GM18951 (cell line): ENCODE results near the gene HSD17B12.

ENCODE experiments used
- POLR2A ChIP-seq: IDR thresholded peaks from 4 replicates; pipeline ENCODE4 v1.6.1; 2011; ENCODE audit warnings: mild to moderate bottlenecking; ENCODE audit not compliant: insufficient read length, insufficient read depth; ENCODE audit errors: extremely low read depth
- in situ Hi-C: fragments of 300-500 bp; cut with MboI; formaldehyde crosslinking; loops from one replicate; pipeline ENCODE4 v1.12.0; 2022; ENCODE audit warnings: low sequenced_read_pairs, mixed read lengths, inconsistent platforms; ENCODE audit not compliant: unreplicated experiment

HSD17B12 gene

DNA sequence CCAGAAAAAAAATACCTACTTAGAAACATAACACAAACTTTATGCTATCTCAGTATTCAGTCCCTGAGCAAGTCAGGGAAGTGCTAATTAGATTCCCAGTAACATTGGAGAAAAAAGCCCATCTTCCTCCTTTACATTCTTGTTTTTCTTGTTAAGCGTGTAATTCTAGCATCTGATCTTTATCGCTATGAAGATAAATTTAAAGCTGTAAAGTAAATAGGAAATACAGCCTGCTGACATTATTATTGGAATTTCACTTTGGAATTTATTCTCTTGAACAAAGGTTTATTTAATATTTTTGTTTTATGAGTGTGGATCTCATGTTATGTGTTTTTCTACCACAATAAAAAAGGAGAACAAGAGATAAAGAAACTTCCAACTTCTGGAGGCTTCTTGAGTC, 214.0 kb downstream of the HSD17B12 start:
- no peak for TF ChIP-seq POLR2A
- in situ Hi-C loops = no loop called here

DNA sequence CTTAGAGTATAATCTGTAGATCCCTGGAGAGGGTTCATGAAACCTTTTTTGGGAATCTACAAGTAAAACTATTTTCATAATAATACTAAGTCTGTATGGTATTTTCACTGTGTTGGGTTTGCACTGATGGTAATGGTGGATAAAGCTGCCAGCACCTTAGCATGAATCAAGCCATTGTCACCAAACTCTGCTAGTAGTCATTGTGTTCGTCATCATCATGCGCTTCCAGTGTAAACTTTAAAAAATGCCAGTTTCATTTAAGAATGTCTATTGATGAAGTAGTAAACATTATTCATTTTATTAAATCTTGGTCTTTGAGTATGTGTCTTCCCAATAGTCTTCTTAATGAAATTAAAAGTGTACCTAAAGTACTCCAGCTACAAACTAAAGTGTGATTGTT, 215.1 kb downstream of the HSD17B12 start:
- in situ Hi-C loops = no loop called here
- TF ChIP-seq POLR2A = no peak

DNA sequence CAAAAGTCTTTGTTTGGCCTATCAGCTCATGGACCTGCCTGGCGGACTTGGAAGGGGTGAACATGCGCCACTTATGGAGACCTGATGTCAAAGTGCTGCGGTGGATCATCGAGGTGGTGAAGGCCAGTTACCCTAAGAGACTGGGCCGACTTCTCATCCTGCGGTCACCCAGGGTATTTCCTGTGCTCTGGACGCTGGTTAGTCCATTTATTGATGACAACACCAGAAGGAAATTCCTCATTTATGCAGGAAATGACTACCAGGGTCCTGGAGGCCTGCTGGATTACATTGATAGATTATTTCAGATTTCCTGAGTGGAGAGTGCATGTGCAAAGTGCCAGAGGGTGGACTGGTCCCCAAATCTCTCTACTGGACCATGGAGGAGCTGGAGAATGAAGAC, 218.0 kb downstream of the HSD17B12 start:
- TF ChIP-seq POLR2A = no peak
- in situ Hi-C loops = no loop called here

DNA sequence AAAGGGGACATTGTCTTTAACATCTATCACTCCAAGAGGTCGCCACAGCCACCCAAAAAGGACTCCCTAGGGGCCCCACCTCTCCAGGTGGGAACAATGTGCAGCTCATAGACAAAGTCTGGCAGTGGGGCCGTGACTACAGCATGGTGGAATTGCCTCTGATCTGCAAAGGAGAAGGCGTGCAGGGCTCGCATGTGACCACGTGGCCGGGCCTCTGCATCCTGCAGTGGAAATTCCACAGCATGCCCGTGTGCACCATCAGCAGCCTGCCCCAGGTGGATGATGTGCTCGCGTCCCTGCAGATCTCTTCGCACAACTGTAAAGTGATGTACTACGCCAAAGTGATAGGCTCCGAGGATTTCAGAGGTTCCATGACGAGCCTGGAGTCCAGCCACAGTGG, 218.6 kb downstream of the HSD17B12 start:
- in situ Hi-C loops = no loop called here

DNA sequence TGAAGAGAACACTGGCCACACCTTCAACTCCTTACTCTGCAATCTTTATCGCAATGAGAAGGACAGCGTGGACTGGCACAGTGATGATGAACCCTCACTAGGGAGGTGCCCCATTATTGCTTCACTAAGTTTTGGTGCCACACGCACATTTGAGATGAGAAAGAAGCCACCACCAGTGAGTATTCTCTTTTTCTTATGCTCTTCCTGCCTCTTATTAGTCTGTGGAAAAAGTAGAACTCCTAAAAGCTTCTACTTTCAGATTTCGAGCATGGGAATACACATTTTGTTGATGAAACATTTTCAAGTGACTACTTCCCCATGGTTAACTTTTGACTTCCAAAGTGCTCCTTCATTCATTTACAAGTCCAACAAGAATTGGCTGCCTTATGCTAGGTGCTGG, 221.0 kb downstream of the HSD17B12 start:
- in situ Hi-C loops = no loop called here

More for the DNA sequence above, 218.6 kb downstream of the HSD17B12 start:
- no peak for TF ChIP-seq POLR2A

DNA sequence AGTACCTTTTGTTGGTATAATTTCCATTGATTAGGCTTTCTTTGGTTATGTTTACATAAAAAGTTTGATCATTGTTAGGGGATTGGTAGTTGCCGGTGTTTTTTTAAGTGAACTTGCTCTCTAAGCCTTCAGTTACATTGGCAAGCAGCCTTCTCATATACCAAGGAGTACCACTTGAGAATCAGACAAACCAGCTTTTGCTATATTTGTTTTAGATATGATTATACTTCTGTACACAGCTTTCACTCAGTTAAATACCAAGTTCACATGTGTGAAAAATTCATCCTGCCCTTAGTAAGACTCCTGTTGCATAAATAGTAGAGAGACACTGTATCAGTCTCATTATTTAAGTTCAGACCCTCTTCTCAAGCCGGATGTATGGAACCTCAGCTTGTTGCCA, 222.5 kb downstream of the HSD17B12 start:
- TF ChIP-seq POLR2A = no peak
- in situ Hi-C loops = no loop called here

More for the DNA sequence above, 221.0 kb downstream of the HSD17B12 start:
- TF ChIP-seq POLR2A = no peak

DNA sequence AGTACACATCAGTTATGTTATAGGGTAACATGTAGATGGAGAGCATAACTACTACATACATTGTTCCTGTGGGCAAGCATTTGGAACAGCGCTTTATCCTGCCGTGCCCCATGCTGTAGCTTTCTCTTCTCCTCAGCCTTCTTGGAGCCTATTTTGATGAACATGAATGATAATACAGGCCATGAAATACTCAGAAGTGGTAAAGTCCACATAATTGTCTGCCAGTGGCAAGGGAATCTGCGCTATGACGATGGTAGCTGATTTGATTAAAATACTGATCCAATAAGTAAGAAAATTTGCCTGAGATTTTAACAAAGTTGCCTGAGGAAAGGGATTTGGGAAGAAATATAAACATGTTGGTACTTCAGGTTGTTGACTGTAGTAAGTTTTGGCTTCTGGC, 223.4 kb downstream of the HSD17B12 start:
- in situ Hi-C loops = no loop called here
- no peak for TF ChIP-seq POLR2A

DNA sequence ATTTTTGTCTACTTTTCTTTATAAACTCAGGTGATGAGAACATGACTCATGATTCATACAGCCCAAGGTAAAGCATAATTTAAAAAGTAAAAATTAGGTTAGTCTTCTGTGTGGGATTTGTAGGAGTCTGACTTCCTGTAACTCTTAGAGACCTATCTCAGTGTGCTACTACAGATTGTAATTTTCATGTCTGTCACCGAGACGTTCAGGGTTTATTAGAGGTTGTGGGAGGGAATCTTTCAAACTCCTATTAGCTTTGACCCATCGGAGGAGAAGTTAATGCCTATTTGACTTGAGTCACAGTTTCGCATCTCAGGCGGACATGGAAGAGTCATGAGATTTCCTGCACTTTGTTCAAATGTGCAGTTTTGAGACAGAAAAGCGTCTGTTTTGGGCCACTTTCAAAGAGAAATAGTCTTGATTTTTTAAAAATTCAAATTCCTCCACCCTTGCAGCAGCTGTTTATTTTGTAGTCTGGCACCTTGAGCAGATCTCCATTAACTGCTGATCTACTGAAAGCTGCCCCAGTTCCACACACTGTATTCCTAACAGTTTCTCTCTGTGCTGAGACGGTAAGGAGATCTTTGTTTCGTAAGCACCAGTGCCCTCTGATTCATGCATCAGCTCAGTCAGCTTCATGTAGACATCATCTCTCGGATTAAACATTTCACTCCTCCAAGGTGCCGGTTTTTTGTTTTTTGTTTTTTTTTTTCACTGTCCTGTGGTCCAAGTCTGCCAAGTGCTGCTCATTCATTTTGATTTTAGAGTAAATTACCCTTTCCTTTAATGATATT, 224.4 kb downstream of the HSD17B12 start:
- TF ChIP-seq POLR2A = no peak
- in situ Hi-C loops = no loop called here

DNA sequence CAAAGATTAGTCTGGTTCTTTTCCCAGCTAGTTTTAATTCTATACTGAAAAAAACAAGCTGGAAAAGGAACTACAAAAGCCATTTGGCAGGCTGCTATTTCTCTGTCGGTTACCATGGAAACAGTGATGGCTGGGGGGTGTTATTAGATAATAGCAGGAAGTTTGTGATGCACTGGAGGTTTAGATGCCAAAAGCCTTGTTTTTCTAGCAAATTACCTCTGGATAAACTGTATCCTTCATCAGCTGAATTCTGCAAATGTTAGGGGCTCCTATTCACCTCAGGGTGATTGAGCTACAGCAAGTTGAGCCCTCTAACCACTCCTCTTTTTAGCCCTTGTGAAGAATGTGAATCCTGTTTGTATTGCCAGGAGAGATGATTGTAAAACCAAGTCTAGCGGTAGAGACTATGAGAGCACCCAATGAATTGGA, 225.3 kb downstream of the HSD17B12 start:
- in situ Hi-C loops = no loop called here
- no peak for TF ChIP-seq POLR2A
